ENCODE results near the gene UVSSA. TPM values are rescaled to one million over a fixed set of nuclear protein-coding genes. Genes with fewer than 3 reads are reported as not detected.

UVSSA gene
- polyA plus RNA-seq, 1 donor from 2014 or later: 13.3 TPM

DNA sequence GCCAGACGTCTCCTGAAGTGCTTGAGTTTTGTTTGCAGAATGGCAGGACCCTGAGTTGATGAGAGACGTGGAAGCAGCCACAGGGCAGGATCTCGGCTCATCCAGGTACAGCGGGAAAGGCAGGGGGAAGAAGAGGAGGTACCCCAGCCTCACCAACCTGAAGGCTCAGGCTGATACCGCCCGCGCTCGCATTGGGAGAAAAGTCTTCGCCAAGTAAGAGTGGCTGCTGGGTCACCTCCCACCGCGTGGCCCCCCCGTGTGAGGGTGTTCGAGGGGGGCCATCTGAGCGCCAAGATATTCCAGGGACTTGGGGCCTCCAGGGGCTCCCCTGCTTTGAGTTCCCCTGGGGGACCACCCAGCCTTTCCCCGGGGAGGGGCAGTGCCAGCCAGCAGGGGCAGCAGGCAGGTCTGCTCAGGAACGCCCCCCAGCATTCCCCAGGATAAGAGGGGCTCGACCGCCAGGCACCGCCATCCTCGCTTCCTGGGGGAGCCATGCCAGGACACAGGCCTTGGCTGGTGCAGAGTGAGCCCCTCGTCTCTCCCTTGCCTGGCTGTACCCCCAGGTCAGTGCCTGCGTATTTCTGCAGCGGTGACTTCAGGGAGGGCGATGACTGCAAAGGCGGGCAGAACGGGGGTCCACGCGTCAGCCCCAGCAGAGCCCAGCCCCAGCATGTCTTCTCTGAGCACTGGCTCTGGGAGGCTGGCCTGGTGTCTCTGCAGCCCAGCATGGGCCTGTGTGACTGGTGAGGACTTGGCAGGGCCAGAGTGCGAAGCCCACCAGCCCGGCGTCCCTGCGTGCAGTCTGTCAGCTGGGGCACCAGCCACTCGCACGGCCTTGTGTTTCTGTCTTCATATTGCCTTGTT lies 37.0 kb downstream of the UVSSA start:
- Histone ChIP-seq H3K79me2 (replicated peaks; ENCODE audit: insufficient read depth, low read length) (no peaks in the 10 kb centered on the region), H4K20me1 (ENCODE audit: insufficient read depth) (no peaks in the 10 kb centered on the region), H3K4me2 (ENCODE audit: low read length) (no peak overlapping the region), H3K9ac (ENCODE audit: low read length) (no peak overlapping the region), H3K9me3 (ENCODE audit: low read length) (peaks cover 8% of the 10 kb centered on the region), H3K36me3 (ENCODE audit: insufficient read depth, low read length) (no peaks in the 10 kb centered on the region), H3K9me2 (ENCODE audit: insufficient read depth, low read length) (no peaks in the 10 kb centered on the region), H3F3A (ENCODE audit: insufficient read depth, low read length, poor library complexity, severe bottlenecking) (no peaks in the 10 kb centered on the region), H2AFZ (ENCODE audit: low read depth, low read length) (no peak overlapping the region), H3K27ac (ENCODE audit: low read length) (no peak overlapping the region), H3K4me3 (ENCODE audit: low read length) (no peak overlapping the region), H3K27me3 (ENCODE audit: insufficient read depth, low read depth, low read length) (no peaks in the 10 kb centered on the region)
- TF ChIP-seq RAD21 (conservative IDR thresholded peaks at IDR 0.05): no peak
- TF ChIP-seq TAF1 (IDR thresholded peaks at IDR 0.05; ENCODE audit: low read depth): no peak
- no peak for TF ChIP-seq POLR2AphosphoS5 (IDR thresholded peaks at IDR 0.05)
- TF ChIP-seq, protein P1, sequence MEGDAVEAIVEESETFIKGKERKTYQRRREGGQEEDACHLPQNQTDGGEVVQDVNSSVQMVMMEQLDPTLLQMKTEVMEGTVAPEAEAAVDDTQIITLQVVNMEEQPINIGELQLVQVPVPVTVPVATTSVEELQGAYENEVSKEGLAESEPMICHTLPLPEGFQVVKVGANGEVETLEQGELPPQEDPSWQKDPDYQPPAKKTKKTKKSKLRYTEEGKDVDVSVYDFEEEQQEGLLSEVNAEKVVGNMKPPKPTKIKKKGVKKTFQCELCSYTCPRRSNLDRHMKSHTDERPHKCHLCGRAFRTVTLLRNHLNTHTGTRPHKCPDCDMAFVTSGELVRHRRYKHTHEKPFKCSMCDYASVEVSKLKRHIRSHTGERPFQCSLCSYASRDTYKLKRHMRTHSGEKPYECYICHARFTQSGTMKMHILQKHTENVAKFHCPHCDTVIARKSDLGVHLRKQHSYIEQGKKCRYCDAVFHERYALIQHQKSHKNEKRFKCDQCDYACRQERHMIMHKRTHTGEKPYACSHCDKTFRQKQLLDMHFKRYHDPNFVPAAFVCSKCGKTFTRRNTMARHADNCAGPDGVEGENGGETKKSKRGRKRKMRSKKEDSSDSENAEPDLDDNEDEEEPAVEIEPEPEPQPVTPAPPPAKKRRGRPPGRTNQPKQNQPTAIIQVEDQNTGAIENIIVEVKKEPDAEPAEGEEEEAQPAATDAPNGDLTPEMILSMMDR (IDR thresholded peaks at IDR 0.05; ENCODE audit: poor library complexity, severe bottlenecking): no peak
- TF ChIP-seq EZH2 (IDR thresholded peaks at IDR 0.05; ENCODE audit: borderline replicate concordance, insufficient read depth, low read length, poor library complexity, severe bottlenecking): no peak

DNA sequence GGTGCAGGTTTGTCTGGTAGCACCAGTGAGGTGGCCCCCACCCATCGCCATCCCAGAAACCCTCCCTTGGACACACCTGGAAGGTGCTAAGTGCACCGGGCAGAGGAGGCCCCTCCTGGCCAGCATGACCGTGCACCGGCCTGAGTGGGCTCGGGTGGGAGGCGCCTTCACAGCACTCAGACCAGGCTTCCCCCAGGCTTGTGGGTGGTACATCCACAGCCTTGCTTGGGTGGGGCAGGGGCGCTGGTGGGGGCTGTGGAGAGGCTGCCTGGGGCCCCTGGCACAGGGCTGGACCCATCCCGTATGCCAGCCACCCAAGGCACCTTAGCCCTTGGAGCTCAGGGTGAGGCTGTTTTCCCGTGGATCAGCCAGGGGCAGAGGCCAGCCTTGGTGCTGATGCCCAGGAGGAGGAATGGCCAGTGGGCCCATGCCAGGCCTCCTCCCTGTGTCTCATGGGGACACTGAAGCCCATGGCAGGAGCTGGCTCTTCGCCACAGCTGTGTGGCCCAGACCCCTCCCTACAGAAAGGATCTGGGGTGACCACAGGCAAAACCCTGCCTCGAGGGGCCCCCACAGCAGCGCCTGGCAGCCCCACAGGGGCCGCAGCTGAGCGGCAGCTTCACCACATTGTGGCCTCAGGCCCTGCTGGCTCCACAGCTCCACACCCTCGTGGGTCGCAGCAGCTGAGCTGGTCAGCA lies 37.8 kb downstream of the UVSSA start:
- H3K9ac ChIP-seq (ENCODE audit: low read length): no peak overlapping the region
- H3K4me3 ChIP-seq (ENCODE audit: low read length): no peak overlapping the region
- H3K9me3 ChIP-seq (ENCODE audit: low read length): peaks cover 12% of the 10 kb centered on the region
- H3F3A ChIP-seq (ENCODE audit: insufficient read depth, low read length, poor library complexity, severe bottlenecking): no peaks in the 10 kb centered on the region
- no peaks in the 10 kb centered on the region for H3K36me3 ChIP-seq (ENCODE audit: insufficient read depth, low read length)
- no peaks in the 10 kb centered on the region for H3K9me2 ChIP-seq (ENCODE audit: insufficient read depth, low read length)
- no peak overlapping the region for H2AFZ ChIP-seq (ENCODE audit: low read depth, low read length)
- H4K20me1 ChIP-seq (ENCODE audit: insufficient read depth): no peaks in the 10 kb centered on the region
- no peak overlapping the region for H3K27ac ChIP-seq (ENCODE audit: low read length)
- TF ChIP-seq, protein P1 (IDR thresholded peaks at IDR 0.05; ENCODE audit: poor library complexity, severe bottlenecking): no peak
- TF ChIP-seq, protein P2, sequence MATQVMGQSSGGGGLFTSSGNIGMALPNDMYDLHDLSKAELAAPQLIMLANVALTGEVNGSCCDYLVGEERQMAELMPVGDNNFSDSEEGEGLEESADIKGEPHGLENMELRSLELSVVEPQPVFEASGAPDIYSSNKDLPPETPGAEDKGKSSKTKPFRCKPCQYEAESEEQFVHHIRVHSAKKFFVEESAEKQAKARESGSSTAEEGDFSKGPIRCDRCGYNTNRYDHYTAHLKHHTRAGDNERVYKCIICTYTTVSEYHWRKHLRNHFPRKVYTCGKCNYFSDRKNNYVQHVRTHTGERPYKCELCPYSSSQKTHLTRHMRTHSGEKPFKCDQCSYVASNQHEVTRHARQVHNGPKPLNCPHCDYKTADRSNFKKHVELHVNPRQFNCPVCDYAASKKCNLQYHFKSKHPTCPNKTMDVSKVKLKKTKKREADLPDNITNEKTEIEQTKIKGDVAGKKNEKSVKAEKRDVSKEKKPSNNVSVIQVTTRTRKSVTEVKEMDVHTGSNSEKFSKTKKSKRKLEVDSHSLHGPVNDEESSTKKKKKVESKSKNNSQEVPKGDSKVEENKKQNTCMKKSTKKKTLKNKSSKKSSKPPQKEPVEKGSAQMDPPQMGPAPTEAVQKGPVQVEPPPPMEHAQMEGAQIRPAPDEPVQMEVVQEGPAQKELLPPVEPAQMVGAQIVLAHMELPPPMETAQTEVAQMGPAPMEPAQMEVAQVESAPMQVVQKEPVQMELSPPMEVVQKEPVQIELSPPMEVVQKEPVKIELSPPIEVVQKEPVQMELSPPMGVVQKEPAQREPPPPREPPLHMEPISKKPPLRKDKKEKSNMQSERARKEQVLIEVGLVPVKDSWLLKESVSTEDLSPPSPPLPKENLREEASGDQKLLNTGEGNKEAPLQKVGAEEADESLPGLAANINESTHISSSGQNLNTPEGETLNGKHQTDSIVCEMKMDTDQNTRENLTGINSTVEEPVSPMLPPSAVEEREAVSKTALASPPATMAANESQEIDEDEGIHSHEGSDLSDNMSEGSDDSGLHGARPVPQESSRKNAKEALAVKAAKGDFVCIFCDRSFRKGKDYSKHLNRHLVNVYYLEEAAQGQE (IDR thresholded peaks at IDR 0.05; ENCODE audit: borderline replicate concordance): no peak
- TF ChIP-seq RAD21 (conservative IDR thresholded peaks at IDR 0.05) (no peak), EP300 (conservative IDR thresholded peaks at IDR 0.05; ENCODE audit: poor library complexity, severe bottlenecking) (no peak), EZH2 (IDR thresholded peaks at IDR 0.05; ENCODE audit: borderline replicate concordance, insufficient read depth, low read length, poor library complexity, severe bottlenecking) (no peak), MXI1 (conservative IDR thresholded peaks at IDR 0.05; ENCODE audit: poor library complexity, severe bottlenecking) (no peak), POLR2AphosphoS5 (IDR thresholded peaks at IDR 0.05) (no peak), TAF1 (IDR thresholded peaks at IDR 0.05; ENCODE audit: low read depth) (no peak), SMC3 (conservative IDR thresholded peaks at IDR 0.05; ENCODE audit: poor library complexity) (no peak)
- no peak overlapping the region for H3K4me2 ChIP-seq (ENCODE audit: low read length)
- no peaks in the 10 kb centered on the region for H3K27me3 ChIP-seq (ENCODE audit: insufficient read depth, low read depth, low read length)
- H3K79me2 ChIP-seq (replicated peaks; ENCODE audit: insufficient read depth, low read length): no peaks in the 10 kb centered on the region

All from neural cell (in vitro differentiated cells).